ENCODE measurements around the gene BARX2. TPM values are rescaled to one million over a fixed set of nuclear protein-coding genes. Genes with fewer than 3 reads are reported as not detected.
"Not testable (repeated sequence)": the region's sequence is repeated elsewhere in the genome, so short reads cannot be mapped to it uniquely, and the experiment has no call there.

Gene BARX2
- total RNA-seq: not detected in 2 replicates
- long read RNA-seq: 0 reads

GRCh38 chr11:129375751-129376657 is at the start of gene BARX2:
BARX2 (plus strand) TSS chr11:129375848; CDS start chr11:129376036, 188 bp downstream.
- H3K4me3 Mint-ChIP-seq: peak within 1 kb of the TSS; percentile 79
- H3K27me3 Mint-ChIP-seq (ENCODE audit: low read depth): peaks cover 93% of the 10 kb centered on the region
- TF ChIP-seq CTCF (conservative IDR thresholded peaks at IDR 0.05): peak; percentile 59
- DNase-seq (ENCODE audit: low read depth, low spot score): peak; percentile 49
- no peak within 1 kb of the TSS for H3K27ac Mint-ChIP-seq (ENCODE audit: unreplicated experiment)
- H3K9me3 Mint-ChIP-seq: no peaks in the 10 kb centered on the region
- no peaks in the 10 kb centered on the region for H3K36me3 Mint-ChIP-seq (ENCODE audit: low read depth)
- peaks cover 30% of the 10 kb centered on the region for H3K4me1 Mint-ChIP-seq

- Mint-ChIP-seq H3K4me1 (peaks cover 29% of the 10 kb centered on the region), H3K27me3 (ENCODE audit: low read depth) (no peaks in the 10 kb centered on the region), H3K27ac (ENCODE audit: unreplicated experiment) (no peak overlapping the region), H3K4me3 (no peak overlapping the region), H3K36me3 (ENCODE audit: low read depth) (no peaks in the 10 kb centered on the region), H3K9me3 (no peaks in the 10 kb centered on the region)
- DNase-seq (ENCODE audit: low read depth, low spot score): no peak
- TF ChIP-seq CTCF (conservative IDR thresholded peaks at IDR 0.05): no peak
These were observed 48.7 kb upstream of the BARX2 start for GRCh38 chr11:129326921-129327320.

- H3K27me3 Mint-ChIP-seq (ENCODE audit: low read depth); DNase-seq (ENCODE audit: low read depth, low spot score); H3K27ac Mint-ChIP-seq (ENCODE audit: unreplicated experiment); H3K4me3 Mint-ChIP-seq; H3K36me3 Mint-ChIP-seq (ENCODE audit: low read depth); H3K9me3 Mint-ChIP-seq: not testable (repeated sequence)
- peaks cover 32% of the 10 kb centered on the region for H3K4me1 Mint-ChIP-seq
These were observed 47.9 kb upstream of the BARX2 start for GRCh38 chr11:129327708-129328107.

GRCh38 chr11:129328756-129329155 is 46.9 kb upstream of the BARX2 start:
- H3K36me3 Mint-ChIP-seq (ENCODE audit: low read depth): no peaks in the 10 kb centered on the region
- H3K4me1 Mint-ChIP-seq: peaks cover 23% of the 10 kb centered on the region
- no peak for TF ChIP-seq CTCF (conservative IDR thresholded peaks at IDR 0.05)
- H3K4me3 Mint-ChIP-seq: no peak overlapping the region
- DNase-seq (ENCODE audit: low read depth, low spot score): no peak
- no peak overlapping the region for H3K27ac Mint-ChIP-seq (ENCODE audit: unreplicated experiment)
- no peaks in the 10 kb centered on the region for H3K9me3 Mint-ChIP-seq
- no peaks in the 10 kb centered on the region for H3K27me3 Mint-ChIP-seq (ENCODE audit: low read depth)

GRCh38 chr11:129331217-129331616 is 44.4 kb upstream of the BARX2 start:
- no peak for DNase-seq (ENCODE audit: low read depth, low spot score)
- Mint-ChIP-seq H3K4me1 (peaks cover 10% of the 10 kb centered on the region), H3K4me3 (no peak overlapping the region), H3K36me3 (ENCODE audit: low read depth) (no peaks in the 10 kb centered on the region), H3K9me3 (no peaks in the 10 kb centered on the region), H3K27ac (ENCODE audit: unreplicated experiment) (no peak overlapping the region), H3K27me3 (ENCODE audit: low read depth) (no peaks in the 10 kb centered on the region)
- no peak for TF ChIP-seq CTCF (conservative IDR thresholded peaks at IDR 0.05)

GRCh38 chr11:129331871-129332274 is 43.8 kb upstream of the BARX2 start:
- H3K36me3 Mint-ChIP-seq (ENCODE audit: low read depth): no peaks in the 10 kb centered on the region
- peak; percentile 95 for TF ChIP-seq CTCF (conservative IDR thresholded peaks at IDR 0.05)

More at GRCh38 chr11:129331871-129332274, 43.8 kb upstream of the BARX2 start:
- peak; percentile 79 for DNase-seq (ENCODE audit: low read depth, low spot score)
- Mint-ChIP-seq H3K4me3 (no peak overlapping the region), H3K27me3 (ENCODE audit: low read depth) (no peaks in the 10 kb centered on the region), H3K9me3 (no peaks in the 10 kb centered on the region), H3K4me1 (peaks cover 10% of the 10 kb centered on the region), H3K27ac (ENCODE audit: unreplicated experiment) (no peak overlapping the region)
